Kidney (tissue), 14 donors: Measurements from ENCODE around the gene SART1. TPM values are rescaled to one million over a fixed set of nuclear protein-coding genes. Genes with fewer than 3 reads are reported as not detected.

ENCODE experiments used
- DNase-seq, 5 donors: peaks; one replicate each; pipeline ENCODE4 v3.0.0-alpha.2; 2013 to 2020
- FAIRE-seq: peaks from 2 replicates; lab custom pipeline; 2012; peaks lifted over from hg19 to GRCh38; lab: Jason Lieb, UNC
- H3K27ac ChIP-seq, 2 donors: one replicate each; pipeline ENCODE4 v1.7.0; 2013; ENCODE audit warnings: low read depth in 2 of 2, low read length in 2 of 2, inconsistent platforms in 1 of 2
- H3K27me3 ChIP-seq: one replicate; pipeline ENCODE4 v1.7.1; 2013; ENCODE audit warnings: low read length, inconsistent platforms; ENCODE audit not compliant: control insufficient read depth, insufficient read depth
- H3K36me3 ChIP-seq, 3 donors: one replicate each; pipeline versions ENCODE4 v1.7.0 to v1.7.1; 2013; ENCODE audit warnings: low read length in 3 of 3, control low read depth in 1 of 3, inconsistent platforms in 1 of 3; ENCODE audit not compliant: insufficient read depth in 3 of 3, control insufficient read depth in 2 of 3
- H3K4me1 ChIP-seq, 3 donors: one replicate each; pipeline versions ENCODE4 v1.7.0 to v1.7.1; 2013; ENCODE audit warnings: low read length in 3 of 3, inconsistent platforms in 1 of 3, low read depth in 1 of 3; ENCODE audit not compliant: control insufficient read depth in 2 of 3, insufficient read depth in 2 of 3
- H3K4me3 ChIP-seq, 3 donors: one replicate each; pipeline versions ENCODE4 v1.7.0 to v1.8.1; 2013; ENCODE audit warnings: low read length in 3 of 3, control low read depth in 1 of 3, inconsistent platforms in 1 of 3
- H3K9ac ChIP-seq, 3 donors: one replicate each; pipeline versions ENCODE4 v1.7.0 to v1.7.1; 2013; ENCODE audit warnings: low read length in 3 of 3, control low read depth in 1 of 3, inconsistent platforms in 1 of 3
- H3K9me3 ChIP-seq, 3 donors: one replicate each; pipeline versions ENCODE4 v1.7.0 to v1.7.1; 2013; ENCODE audit warnings: low read length in 3 of 3, control low read depth in 1 of 3, inconsistent platforms in 1 of 3; ENCODE audit not compliant: control insufficient read depth in 2 of 3, insufficient read depth in 1 of 3
- intact Hi-C: fragments of 100-400 bp; cut with DNase I; formaldehyde crosslinking; loops from one replicate; pipeline ENCODE4 v1.11.1; 2022
- polyA plus RNA-seq: library from polyadenylated mRNA; stranded (reverse); fragments of 350-450 nt; fragmentation: Illumina TruSeq; extraction: RNeasy Lipid Tissue Mini Kit (QIAGEN cat#74804); gene quantifications from one replicate; pipeline ENCODE4 v1.2.3, GENCODE V29; 2014; ENCODE audit warnings: low read depth, low replicate concordance; ENCODE audit not compliant: insufficient read depth
- total RNA-seq: library from RNA; stranded (reverse); fragmentation: NEBNext Ultra II Directional; extraction: Animal tissue kit (Norgen Biotek cat#: 25700); gene quantifications from one replicate; pipeline ENCODE4 v1.2.1, GENCODE V29; 2021
- TF ChIP-seq, protein P1 (sequence below): IDR thresholded peaks from 3 replicates; pipeline ENCODE4 v1.5.1; 2012; ENCODE audit warnings: mild to moderate bottlenecking, moderate library complexity, borderline replicate concordance; ENCODE audit not compliant: insufficient read depth; ENCODE audit errors: extremely low read depth
- donor health status: control.
- donor health status: control.
- donor health status: control.
- donor health status: control.
- donor health status: control.
- donor health status: DM: yes; HTN: yes; CAD: no.
- donor health status: Normal renal cell carcinoma (clear cell type).

SART1 gene
- total and polyA plus RNA-seq, 2 donors from 2014 or later, result 48.6 to 48.7 TPM

DNA sequence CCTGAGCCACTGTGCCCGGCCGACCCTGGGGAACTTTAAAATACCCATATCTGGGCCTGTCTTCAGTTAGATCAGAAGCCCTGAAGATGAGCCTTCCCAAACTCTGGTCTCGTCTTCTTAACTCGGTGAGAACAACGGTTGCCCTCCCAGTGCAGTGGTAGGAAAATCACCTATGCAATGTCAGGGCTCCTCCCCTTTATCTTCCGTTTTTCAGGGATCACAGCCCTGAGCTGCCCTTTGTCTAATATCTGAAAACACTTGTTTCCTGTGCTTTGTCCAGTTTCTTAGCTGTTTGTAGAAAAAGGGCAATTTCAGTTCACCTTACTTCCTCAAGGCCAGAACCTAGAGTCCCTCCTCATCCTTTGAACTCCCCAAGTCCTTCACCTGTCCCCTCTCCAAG is 32.9 kb upstream of the SART1 start:
- H3K27me3 ChIP-seq, result no peaks in the 10 kb centered on the region
- H3K36me3 ChIP-seq, result no peaks in the 10 kb centered on the region
- H3K9me3 ChIP-seq, result no peaks in the 10 kb centered on the region
- no peak for FAIRE-seq
- H3K4me3 ChIP-seq, result no peak overlapping the region
- TF ChIP-seq, protein P1, sequence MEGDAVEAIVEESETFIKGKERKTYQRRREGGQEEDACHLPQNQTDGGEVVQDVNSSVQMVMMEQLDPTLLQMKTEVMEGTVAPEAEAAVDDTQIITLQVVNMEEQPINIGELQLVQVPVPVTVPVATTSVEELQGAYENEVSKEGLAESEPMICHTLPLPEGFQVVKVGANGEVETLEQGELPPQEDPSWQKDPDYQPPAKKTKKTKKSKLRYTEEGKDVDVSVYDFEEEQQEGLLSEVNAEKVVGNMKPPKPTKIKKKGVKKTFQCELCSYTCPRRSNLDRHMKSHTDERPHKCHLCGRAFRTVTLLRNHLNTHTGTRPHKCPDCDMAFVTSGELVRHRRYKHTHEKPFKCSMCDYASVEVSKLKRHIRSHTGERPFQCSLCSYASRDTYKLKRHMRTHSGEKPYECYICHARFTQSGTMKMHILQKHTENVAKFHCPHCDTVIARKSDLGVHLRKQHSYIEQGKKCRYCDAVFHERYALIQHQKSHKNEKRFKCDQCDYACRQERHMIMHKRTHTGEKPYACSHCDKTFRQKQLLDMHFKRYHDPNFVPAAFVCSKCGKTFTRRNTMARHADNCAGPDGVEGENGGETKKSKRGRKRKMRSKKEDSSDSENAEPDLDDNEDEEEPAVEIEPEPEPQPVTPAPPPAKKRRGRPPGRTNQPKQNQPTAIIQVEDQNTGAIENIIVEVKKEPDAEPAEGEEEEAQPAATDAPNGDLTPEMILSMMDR, result no peak
- DNase-seq, result no peak
- H3K27ac ChIP-seq, result no peak overlapping the region
- intact Hi-C loops, result no loop called here
- no peaks in the 10 kb centered on the region for H3K4me1 ChIP-seq
- H3K9ac ChIP-seq, result no peak overlapping the region

DNA sequence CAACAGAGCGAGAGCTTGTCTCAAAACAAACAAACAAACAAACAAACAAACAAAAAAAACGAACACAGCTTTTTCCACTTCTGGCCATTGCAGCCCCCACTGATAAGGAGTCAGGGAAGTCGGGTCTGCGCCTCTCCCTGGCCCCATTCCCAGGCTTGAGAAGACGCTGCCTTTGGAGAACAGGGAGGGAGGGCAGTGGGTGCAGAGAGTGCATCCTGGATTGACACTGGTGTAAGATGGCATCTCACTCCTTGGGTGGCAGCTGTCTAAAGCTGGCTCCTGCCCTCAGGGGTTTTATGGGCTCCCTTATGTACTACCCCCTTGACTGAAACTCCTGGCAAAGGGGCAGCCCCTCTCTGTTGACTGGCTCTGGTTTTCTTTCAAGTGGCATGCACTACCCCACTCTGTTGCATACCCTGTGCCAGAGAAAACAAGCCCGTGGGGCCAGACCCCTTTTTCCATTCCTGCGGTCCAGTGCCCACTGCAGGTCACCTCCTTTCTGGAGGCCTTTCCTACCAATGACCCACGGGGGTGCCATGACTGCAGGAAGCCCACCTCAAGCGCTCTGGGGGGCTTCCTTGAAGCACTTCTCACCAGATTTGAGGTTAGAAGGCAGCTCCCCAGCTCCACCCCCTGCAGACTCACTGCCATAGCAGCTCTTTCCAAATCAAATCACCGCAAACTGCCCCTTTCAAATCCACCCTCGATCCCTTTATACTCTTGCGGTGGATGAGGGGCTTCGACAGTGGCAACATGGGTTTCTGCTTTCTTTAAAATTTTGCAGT is 29.6 kb upstream of the SART1 start:
- no peak overlapping the region for H3K9ac ChIP-seq
- intact Hi-C loops, result no loop called here
- TF ChIP-seq, protein P1, result no peak
- H3K27me3 ChIP-seq, result no peaks in the 10 kb centered on the region
- no peak overlapping the region for H3K27ac ChIP-seq
- H3K4me1 ChIP-seq, result no peaks in the 10 kb centered on the region
- DNase-seq, result peak in 1 of 5 donors; percentile 12
- no peak overlapping the region for H3K4me3 ChIP-seq
- H3K9me3 ChIP-seq, result no peaks in the 10 kb centered on the region
- no peaks in the 10 kb centered on the region for H3K36me3 ChIP-seq
- no peak for FAIRE-seq

DNA sequence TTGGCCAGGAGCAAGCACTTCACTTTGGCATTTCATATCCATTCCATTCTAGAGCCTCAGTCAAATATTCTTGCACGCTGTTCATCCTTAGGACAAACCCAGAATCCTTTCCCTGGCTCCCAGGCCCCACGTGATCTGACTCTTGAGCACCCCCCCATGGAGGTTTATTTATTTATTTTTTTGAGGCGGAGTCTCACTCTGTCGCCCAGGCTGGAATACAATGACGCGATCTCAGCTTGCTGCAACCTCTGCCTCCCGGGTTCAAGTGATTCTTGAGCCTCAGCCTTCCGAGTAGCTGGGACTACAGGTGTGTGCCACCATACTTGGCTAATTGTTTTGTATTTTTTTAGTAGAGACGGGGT is 29.0 kb upstream of the SART1 start:
- H3K36me3 ChIP-seq, result no peaks in the 10 kb centered on the region
- H3K27ac ChIP-seq, result no peak overlapping the region
- H3K27me3 ChIP-seq, result no peaks in the 10 kb centered on the region
- TF ChIP-seq, protein P1, result no peak
- H3K4me3 ChIP-seq, result no peak overlapping the region
- FAIRE-seq (no peak), DNase-seq (no peak)
- no peaks in the 10 kb centered on the region for H3K4me1 ChIP-seq
- no peak overlapping the region for H3K9ac ChIP-seq
- intact Hi-C loops, result no loop called here
- H3K9me3 ChIP-seq, result no peaks in the 10 kb centered on the region
